B cell (primary cell): ENCODE measurements around the gene IL17REL.

Experiments
- CTCF ChIP-seq: fragments of 200-600 bp; IDR thresholded peaks from one replicate; pipeline ENCODE4 v1.8.0; 2022; ENCODE audit warnings: antibody characterized with exemption, mild to moderate bottlenecking
- EZH2 ChIP-seq: IDR thresholded peaks from 2 replicates; pipeline ENCODE4 v1.6.1; 2012; ENCODE audit warnings: borderline replicate concordance, low read depth, mild to moderate bottlenecking, moderate library complexity, low read length; ENCODE audit not compliant: insufficient read depth, poor library complexity, severe bottlenecking

GRCh38 chr22:49951000-49951677 is 61.4 kb downstream of the IL17REL start:
- TF ChIP-seq CTCF = no peak
- no peak for TF ChIP-seq EZH2
